OCI-LY7 (cell line): ENCODE results near the gene SRGAP1. TPM values are rescaled to one million over a fixed set of nuclear protein-coding genes. Genes with fewer than 3 reads are reported as not detected.

Experiments used
- BruUV-seq: library from RNA; stranded (reverse); fragments of 400-500 nt; replicated peaks from 2 replicates; lab custom pipeline; 2021; lab: Mats Ljungman, UMichigan
- CTCF ChIA-PET: fragments of 300-600 bp; sonication (Branson Sonifier 250); formaldehyde crosslinking; loops from one replicate; lab custom pipeline; 2022; ENCODE audit warnings: antibody characterized with exemption; ENCODE audit not compliant: unreplicated experiment; lab: Charles Lee
- POLR2A ChIA-PET: fragments of 300-600 bp; sonication (Branson Sonifier 250); formaldehyde crosslinking; loops from one replicate; lab custom pipeline; 2022; ENCODE audit warnings: antibody characterized with exemption; lab: Charles Lee
- DNase-seq: peaks from one replicate; pipeline ENCODE4 v3.0.0-alpha.2; 2015; ENCODE audit warnings: low spot score
- H2AFZ ChIP-seq: fragments of 200-600 bp; sonication (generic), shearing (Covaris generic); 2 replicates; pipeline ENCODE4 v1.6.1; 2014; ENCODE audit warnings: mild to moderate bottlenecking, antibody characterized with exemption, low read length, moderate library complexity
- H3K27ac ChIP-seq: fragments of 200-600 bp; sonication (generic); 2 replicates; pipeline ENCODE4 v1.5.1; 2014; ENCODE audit warnings: mixed run types, low read depth, mild to moderate bottlenecking, moderate library complexity, low read length, inconsistent platforms; ENCODE audit not compliant: poor library complexity, severe bottlenecking
- H3K36me3 ChIP-seq: fragments of 200-600 bp; sonication (generic); 2 replicates; pipeline ENCODE4 v1.6.1; 2014; ENCODE audit warnings: mild to moderate bottlenecking, antibody characterized with exemption, low read length, moderate library complexity, mixed read lengths; ENCODE audit not compliant: insufficient read depth
- H3K4me1 ChIP-seq: fragments of 200-600 bp; sonication (generic); 2 replicates; pipeline ENCODE4 v1.5.1; 2014; ENCODE audit warnings: mild to moderate bottlenecking, low read length; ENCODE audit not compliant: insufficient read depth, poor library complexity, severe bottlenecking
- H3K4me2 ChIP-seq: fragments of 200-600 bp; sonication (generic); 2 replicates; pipeline ENCODE4 v1.6.1; 2014; ENCODE audit warnings: mild to moderate bottlenecking, low read length
- H3K4me3 ChIP-seq: fragments of 200-600 bp; sonication (generic); 2 replicates; pipeline ENCODE4 v1.5.1; 2014; ENCODE audit warnings: mild to moderate bottlenecking, low read depth, low read length; ENCODE audit not compliant: poor library complexity, severe bottlenecking
- H3K79me2 ChIP-seq: fragments of 200-600 bp; sonication (generic); 2 replicates; pipeline ENCODE4 v1.6.1; 2016; ENCODE audit warnings: low read depth, mild to moderate bottlenecking, low read length, moderate library complexity, mixed read lengths; ENCODE audit not compliant: insufficient read depth
- H3K9me2 ChIP-seq: fragments of 200-600 bp; sonication (generic); 2 replicates; pipeline ENCODE4 v1.6.1; 2016; ENCODE audit warnings: mild to moderate bottlenecking, low read length, mixed read lengths; ENCODE audit not compliant: insufficient read depth
- H3K9me3 ChIP-seq: fragments of 200-600 bp; sonication (generic); 2 replicates; pipeline ENCODE4 v1.6.1; 2014; ENCODE audit warnings: mild to moderate bottlenecking, mixed run types, low read length, mixed read lengths
- H4K20me1 ChIP-seq: fragments of 200-600 bp; sonication (generic); 2 replicates; pipeline ENCODE4 v1.6.1; 2014; ENCODE audit warnings: mild to moderate bottlenecking, antibody characterized with exemption, low read length, moderate library complexity, mixed read lengths; ENCODE audit not compliant: insufficient read depth
- EZH2phosphoT487 ChIP-seq: fragments of 200-600 bp; sonication (generic); IDR thresholded peaks from 2 replicates; pipeline ENCODE4 v1.6.1; 2018; ENCODE audit warnings: low read depth, borderline replicate concordance, mild to moderate bottlenecking, mixed run types, antibody characterized with exemption, low read length, moderate library complexity, mixed read lengths
- intact Hi-C: fragments of 100-400 bp; cut with micrococcal nuclease; formaldehyde crosslinking; loops from one replicate; pipeline ENCODE4 v1.10.0; 2022; ENCODE audit not compliant: unreplicated experiment
- total RNA-seq, 2 experiments: library from RNA; depleted of rRNA in 1 of 2; stranded (reverse); fragments of >200 nt in 1 of 2; shearing (Covaris generic) in 1 of 2; gene quantifications; 2 replicates each; pipeline ENCODE4 v1.2.3, GENCODE V29; 2014 to 2022
- TF ChIP-seq, protein P1 (sequence below): fragments of 200-600 bp; sonication (generic); conservative IDR thresholded peaks from 2 replicates; pipeline ENCODE4 v1.5.1; 2014; ENCODE audit warnings: mild to moderate bottlenecking, antibody characterized with exemption, low read length, moderate library complexity, mixed read lengths

The SRGAP1 gene
- total RNA-seq, 2 experiments from 2014 or later = 0.06 TPM; not detected in 1

DNA sequence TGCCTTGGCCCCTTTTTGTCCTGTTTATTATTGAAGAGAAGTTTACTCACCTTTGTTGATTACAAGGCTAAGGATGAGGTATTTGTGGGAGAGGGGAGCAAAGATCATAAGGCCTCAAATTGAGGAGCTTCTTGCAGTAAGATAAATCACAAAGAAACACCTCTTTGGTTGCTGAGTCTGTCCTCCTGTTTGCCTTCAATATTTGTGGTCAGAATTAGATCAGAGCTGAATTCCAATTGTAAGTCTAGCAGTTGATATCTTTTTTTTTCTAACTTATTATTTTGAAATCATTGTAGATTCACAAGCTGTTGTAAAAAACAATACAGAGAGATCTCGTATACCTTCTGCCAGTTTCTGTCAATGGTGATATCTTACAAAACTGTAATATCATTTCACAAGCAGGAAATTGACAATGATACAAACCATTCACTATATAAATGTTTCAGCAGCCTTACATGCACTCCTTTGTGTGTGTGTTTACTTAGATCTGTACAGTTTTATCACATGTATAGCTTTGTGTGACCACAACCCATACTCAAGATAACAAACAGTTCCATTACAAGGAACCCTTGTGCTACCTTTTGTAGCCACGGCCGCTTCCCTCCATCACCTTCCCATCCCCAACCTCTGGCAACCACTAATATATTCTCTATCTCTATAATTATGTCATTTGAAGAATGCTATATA is 280.2 kb downstream of the SRGAP1 start:
- H3K4me3 ChIP-seq = no peak overlapping the region
- no peaks in the 10 kb centered on the region for H3K79me2 ChIP-seq
- DNase-seq = no peak
- no peaks in the 10 kb centered on the region for H3K9me2 ChIP-seq
- H4K20me1 ChIP-seq = no peaks in the 10 kb centered on the region
- H2AFZ ChIP-seq = no peak overlapping the region
- H3K4me1 ChIP-seq = no peaks in the 10 kb centered on the region
- intact Hi-C loops = no loop called here
- no peak overlapping the region for H3K27ac ChIP-seq
- ChIA-PET CTCF (no interaction called here), POLR2A (no interaction called here)
- H3K36me3 ChIP-seq = no peaks in the 10 kb centered on the region
- H3K4me2 ChIP-seq = no peak overlapping the region
- no peaks in the 10 kb centered on the region for H3K9me3 ChIP-seq
- no TSS peak for BruUV-seq
- TF ChIP-seq, protein P1, sequence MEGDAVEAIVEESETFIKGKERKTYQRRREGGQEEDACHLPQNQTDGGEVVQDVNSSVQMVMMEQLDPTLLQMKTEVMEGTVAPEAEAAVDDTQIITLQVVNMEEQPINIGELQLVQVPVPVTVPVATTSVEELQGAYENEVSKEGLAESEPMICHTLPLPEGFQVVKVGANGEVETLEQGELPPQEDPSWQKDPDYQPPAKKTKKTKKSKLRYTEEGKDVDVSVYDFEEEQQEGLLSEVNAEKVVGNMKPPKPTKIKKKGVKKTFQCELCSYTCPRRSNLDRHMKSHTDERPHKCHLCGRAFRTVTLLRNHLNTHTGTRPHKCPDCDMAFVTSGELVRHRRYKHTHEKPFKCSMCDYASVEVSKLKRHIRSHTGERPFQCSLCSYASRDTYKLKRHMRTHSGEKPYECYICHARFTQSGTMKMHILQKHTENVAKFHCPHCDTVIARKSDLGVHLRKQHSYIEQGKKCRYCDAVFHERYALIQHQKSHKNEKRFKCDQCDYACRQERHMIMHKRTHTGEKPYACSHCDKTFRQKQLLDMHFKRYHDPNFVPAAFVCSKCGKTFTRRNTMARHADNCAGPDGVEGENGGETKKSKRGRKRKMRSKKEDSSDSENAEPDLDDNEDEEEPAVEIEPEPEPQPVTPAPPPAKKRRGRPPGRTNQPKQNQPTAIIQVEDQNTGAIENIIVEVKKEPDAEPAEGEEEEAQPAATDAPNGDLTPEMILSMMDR = no peak
- TF ChIP-seq EZH2phosphoT487 = no peak

DNA sequence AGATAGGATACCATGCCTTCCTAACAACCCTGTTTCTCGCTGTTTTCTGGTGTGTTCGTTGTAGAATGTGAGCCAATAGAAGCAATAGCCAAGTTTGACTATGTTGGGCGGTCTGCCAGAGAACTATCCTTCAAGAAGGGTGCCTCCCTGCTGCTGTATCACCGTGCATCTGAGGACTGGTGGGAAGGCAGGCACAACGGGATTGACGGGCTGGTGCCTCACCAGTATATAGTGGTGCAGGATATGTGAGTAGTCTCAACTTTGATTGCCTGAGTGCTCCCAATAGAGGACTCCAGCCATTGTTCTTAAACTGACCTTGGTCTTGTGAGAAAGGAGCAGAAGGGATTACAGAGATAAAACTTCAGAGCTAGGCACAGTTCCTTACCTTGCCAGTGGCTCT is 281.4 kb downstream of the SRGAP1 start:
- Histone ChIP-seq H2AFZ (no peak overlapping the region), H4K20me1 (no peaks in the 10 kb centered on the region), H3K4me3 (no peak overlapping the region), H3K4me1 (no peaks in the 10 kb centered on the region), H3K36me3 (no peaks in the 10 kb centered on the region), H3K9me2 (no peaks in the 10 kb centered on the region), H3K79me2 (no peaks in the 10 kb centered on the region), H3K27ac (no peak overlapping the region), H3K9me3 (no peaks in the 10 kb centered on the region), H3K4me2 (no peak overlapping the region)
- BruUV-seq = no TSS peak
- DNase-seq = no peak
- POLR2A ChIA-PET = no interaction called here
- CTCF ChIA-PET = no interaction called here
- TF ChIP-seq, protein P1 = no peak
- TF ChIP-seq EZH2phosphoT487 = no peak
- intact Hi-C loops = no loop called here

DNA sequence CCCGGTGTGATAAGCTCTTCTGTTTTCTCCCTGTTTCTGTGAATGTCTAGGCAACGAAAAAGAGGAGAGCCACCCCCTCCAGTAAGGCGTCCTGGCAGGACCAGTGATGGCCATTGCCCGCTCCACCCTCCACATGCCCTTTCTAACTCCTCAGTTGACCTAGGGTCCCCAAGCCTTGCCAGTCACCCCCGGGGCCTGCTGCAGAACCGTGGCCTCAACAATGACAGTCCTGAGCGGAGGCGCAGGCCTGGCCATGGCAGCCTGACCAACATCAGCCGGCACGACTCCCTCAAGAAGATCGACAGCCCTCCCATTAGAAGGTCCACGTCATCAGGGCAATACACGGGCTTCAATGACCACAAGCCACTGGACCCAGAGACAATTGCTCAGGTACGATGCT is 283.3 kb downstream of the SRGAP1 start:
- Histone ChIP-seq H2AFZ (no peak overlapping the region), H3K4me1 (no peaks in the 10 kb centered on the region), H3K4me3 (no peak overlapping the region), H3K79me2 (no peaks in the 10 kb centered on the region), H3K9me3 (no peaks in the 10 kb centered on the region), H3K36me3 (no peaks in the 10 kb centered on the region), H3K27ac (no peak overlapping the region), H4K20me1 (no peaks in the 10 kb centered on the region), H3K9me2 (no peaks in the 10 kb centered on the region), H3K4me2 (no peak overlapping the region)
- ChIA-PET POLR2A (interaction anchor here (0.7 kb wide), 1 partner anchor 172 kb away, joined by 3 read pairs; no protein-coding TSS in a partner anchor), CTCF (no interaction called here)
- BruUV-seq = no TSS peak
- TF ChIP-seq EZH2phosphoT487 = no peak
- intact Hi-C loops = no loop called here
- DNase-seq = no peak
